Tibial nerve (tissue), 4 donors: ENCODE data around the gene ZNF423. TPM values are rescaled to one million over a fixed set of nuclear protein-coding genes. Genes with fewer than 3 reads are reported as not detected.

Experiments used
- DNase-seq, 2 donors: peaks; one replicate each; pipeline ENCODE4 v3.0.0-alpha.2; 2019; ENCODE audit warnings: low spot score in 2 of 2
- H3K27ac ChIP-seq, 4 donors: fragments of 200-600 bp; sonication (generic) in 3 of 4; one replicate each; pipeline ENCODE4 v1.5.1; 2017 to 2019; ENCODE audit warnings: mild to moderate bottlenecking in 1 of 4
- H3K27me3 ChIP-seq, 2 donors: fragments of 200-600 bp; sonication (generic) in 1 of 2; one replicate each; pipeline versions ENCODE4 v1.5.1 to v1.6.0; 2017 to 2019
- H3K36me3 ChIP-seq, 3 donors: fragments of 200-600 bp; sonication (generic); one replicate each; pipeline ENCODE4 v1.5.1; 2018 to 2019
- H3K4me1 ChIP-seq, 4 donors: fragments of 200-600 bp; sonication (generic) in 3 of 4; one replicate each; pipeline ENCODE4 v1.5.1; 2017 to 2019
- H3K4me3 ChIP-seq, 4 donors: fragments of 200-600 bp; sonication (generic) in 3 of 4; one replicate each; pipeline ENCODE4 v1.5.1; 2017 to 2019; ENCODE audit warnings: mild to moderate bottlenecking in 1 of 4, moderate library complexity in 1 of 4
- H3K9me3 ChIP-seq, 4 donors: fragments of 200-600 bp; sonication (generic) in 3 of 4; one replicate each; pipeline ENCODE4 v1.5.1; 2017 to 2019
- EP300 ChIP-seq, 2 donors: sonication (generic); formaldehyde crosslinking; IDR thresholded peaks; one replicate each; pipeline ENCODE4 v1.6.1; 2017; ENCODE audit warnings: antibody characterized with exemption in 2 of 2, mild to moderate bottlenecking in 1 of 2
- POLR2A ChIP-seq, 2 donors: fragments of 450-650 bp; IDR thresholded peaks; one replicate each; pipeline ENCODE4 v1.6.1; 2017; ENCODE audit warnings: antibody characterized with exemption in 2 of 2, mild to moderate bottlenecking in 2 of 2, moderate library complexity in 2 of 2
- WGBS, 2 donors: methylation state at CpG; one replicate each; pipeline ENCODE4 v1.1.5; 2018; 5-methylcytosine and 5-hydroxymethylcytosine counted together
- total RNA-seq, 4 donors: library from RNA; depleted of rRNA; stranded (reverse); fragments of >200 nt; gene quantifications; one replicate each; pipeline ENCODE4 v1.1.0, GENCODE V29; 2016
- TF ChIP-seq, protein P1 (sequence below), 5 experiments: fragments of 200-600 bp in 3 of 5; fragments of 450-650 bp in 2 of 5; sonication (generic) in 3 of 5; IDR thresholded peaks; one replicate each; pipeline ENCODE4 v1.5.1; 2016 to 2019; ENCODE audit warnings: antibody characterized with exemption in 5 of 5, mild to moderate bottlenecking in 3 of 5, moderate library complexity in 2 of 5

ZNF423 gene
- total RNA-seq, 4 donors from 2014 or later: 15.9 to 20.5 (median 18.5) TPM

DNA sequence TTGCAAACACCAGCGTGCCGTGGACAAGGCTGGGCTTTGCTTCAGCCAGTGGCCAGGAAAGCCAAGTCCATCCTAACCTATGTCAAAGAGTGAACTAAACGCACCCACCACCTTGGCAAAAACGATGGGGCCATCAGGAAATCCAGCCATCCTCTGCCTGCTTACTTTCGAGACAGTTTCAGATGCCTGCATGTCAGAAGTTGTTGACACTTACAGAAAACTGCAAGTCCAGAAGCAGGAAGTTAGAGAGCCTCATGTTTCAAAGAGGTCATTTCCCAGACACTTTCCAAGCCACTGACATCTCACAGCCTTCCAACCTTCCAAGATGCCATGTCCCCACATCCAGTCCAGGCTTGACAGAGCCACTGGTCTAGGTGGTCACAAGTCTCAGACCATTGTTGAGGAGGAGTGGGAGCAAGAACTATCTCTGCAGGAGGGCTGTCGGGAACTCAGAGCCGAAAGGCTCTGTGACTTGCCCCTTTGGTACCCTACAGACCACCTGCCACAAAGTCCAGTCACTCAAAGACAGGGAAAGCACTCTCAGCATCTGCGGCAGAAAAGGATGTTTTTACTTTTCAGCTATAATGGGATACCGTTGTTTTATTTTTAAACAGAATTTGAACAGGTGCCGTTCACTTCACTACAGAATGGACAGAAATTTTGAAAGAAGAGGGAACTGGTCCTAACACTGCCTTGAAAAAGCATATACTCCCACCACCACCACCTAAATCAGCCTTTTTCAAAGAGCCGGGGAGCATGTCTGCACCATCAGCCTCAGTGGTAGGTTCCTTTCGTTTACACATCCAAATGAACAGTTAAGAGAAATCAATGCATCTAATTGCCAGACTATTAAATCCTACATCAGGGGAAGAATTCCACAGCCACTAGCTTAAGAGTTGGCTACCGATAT is 5.1 kb downstream of the ZNF423 start:
- Histone ChIP-seq H3K27ac (no peak overlapping the region), H3K4me3 (no peak overlapping the region)
- no peak for DNase-seq

DNA sequence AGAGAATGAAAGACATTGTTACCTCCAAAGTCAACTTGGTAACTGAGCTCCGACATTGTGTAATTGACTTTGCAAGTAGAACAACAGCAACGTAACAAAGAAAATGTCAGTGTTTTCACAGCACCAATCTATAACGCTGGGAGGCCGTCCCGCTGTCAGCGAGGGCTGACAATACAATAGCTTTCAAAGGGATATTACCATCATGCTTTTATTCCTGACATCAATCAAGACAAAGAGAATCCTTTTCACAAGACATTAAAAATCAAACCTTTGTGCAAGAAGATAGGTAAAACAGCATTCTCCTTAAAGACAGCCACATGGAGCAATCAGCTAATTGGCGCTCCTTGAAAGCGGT is 6.2 kb downstream of the ZNF423 start:
- H3K27me3 ChIP-seq: peaks cover 0 to 19% of the 10 kb centered on the region in 2 donors
- 67 to 72% methylated on average over 8 of the region's 8 CpGs for WGBS, 2 donors
- no peak for TF ChIP-seq POLR2A (IDR thresholded peaks at IDR 0.05)
- TF ChIP-seq, protein P1, sequence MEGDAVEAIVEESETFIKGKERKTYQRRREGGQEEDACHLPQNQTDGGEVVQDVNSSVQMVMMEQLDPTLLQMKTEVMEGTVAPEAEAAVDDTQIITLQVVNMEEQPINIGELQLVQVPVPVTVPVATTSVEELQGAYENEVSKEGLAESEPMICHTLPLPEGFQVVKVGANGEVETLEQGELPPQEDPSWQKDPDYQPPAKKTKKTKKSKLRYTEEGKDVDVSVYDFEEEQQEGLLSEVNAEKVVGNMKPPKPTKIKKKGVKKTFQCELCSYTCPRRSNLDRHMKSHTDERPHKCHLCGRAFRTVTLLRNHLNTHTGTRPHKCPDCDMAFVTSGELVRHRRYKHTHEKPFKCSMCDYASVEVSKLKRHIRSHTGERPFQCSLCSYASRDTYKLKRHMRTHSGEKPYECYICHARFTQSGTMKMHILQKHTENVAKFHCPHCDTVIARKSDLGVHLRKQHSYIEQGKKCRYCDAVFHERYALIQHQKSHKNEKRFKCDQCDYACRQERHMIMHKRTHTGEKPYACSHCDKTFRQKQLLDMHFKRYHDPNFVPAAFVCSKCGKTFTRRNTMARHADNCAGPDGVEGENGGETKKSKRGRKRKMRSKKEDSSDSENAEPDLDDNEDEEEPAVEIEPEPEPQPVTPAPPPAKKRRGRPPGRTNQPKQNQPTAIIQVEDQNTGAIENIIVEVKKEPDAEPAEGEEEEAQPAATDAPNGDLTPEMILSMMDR (IDR thresholded peaks at IDR 0.05): no peak
- no peak for TF ChIP-seq EP300 (IDR thresholded peaks at IDR 0.05)
- no peak overlapping the region for H3K27ac ChIP-seq
- no peaks in the 10 kb centered on the region for H3K36me3 ChIP-seq
- no peak for DNase-seq
- no peak overlapping the region for H3K4me3 ChIP-seq
- peaks cover 0 to 40% (median 11%) of the 10 kb centered on the region in 4 donors for H3K4me1 ChIP-seq
- no peaks in the 10 kb centered on the region for H3K9me3 ChIP-seq

More for the DNA sequence above, 5.1 kb downstream of the ZNF423 start:
- H3K4me1 ChIP-seq: peaks cover 0 to 46% (median 11%) of the 10 kb centered on the region in 4 donors
- peaks cover 0 to 19% of the 10 kb centered on the region in 2 donors for H3K27me3 ChIP-seq
- no peaks in the 10 kb centered on the region for H3K36me3 ChIP-seq
- WGBS, 2 donors: 65 to 67% methylated on average over 13 of the region's 13 CpGs
- no peak for TF ChIP-seq EP300 (IDR thresholded peaks at IDR 0.05)
- no peak for TF ChIP-seq POLR2A (IDR thresholded peaks at IDR 0.05)
- no peaks in the 10 kb centered on the region for H3K9me3 ChIP-seq

DNA sequence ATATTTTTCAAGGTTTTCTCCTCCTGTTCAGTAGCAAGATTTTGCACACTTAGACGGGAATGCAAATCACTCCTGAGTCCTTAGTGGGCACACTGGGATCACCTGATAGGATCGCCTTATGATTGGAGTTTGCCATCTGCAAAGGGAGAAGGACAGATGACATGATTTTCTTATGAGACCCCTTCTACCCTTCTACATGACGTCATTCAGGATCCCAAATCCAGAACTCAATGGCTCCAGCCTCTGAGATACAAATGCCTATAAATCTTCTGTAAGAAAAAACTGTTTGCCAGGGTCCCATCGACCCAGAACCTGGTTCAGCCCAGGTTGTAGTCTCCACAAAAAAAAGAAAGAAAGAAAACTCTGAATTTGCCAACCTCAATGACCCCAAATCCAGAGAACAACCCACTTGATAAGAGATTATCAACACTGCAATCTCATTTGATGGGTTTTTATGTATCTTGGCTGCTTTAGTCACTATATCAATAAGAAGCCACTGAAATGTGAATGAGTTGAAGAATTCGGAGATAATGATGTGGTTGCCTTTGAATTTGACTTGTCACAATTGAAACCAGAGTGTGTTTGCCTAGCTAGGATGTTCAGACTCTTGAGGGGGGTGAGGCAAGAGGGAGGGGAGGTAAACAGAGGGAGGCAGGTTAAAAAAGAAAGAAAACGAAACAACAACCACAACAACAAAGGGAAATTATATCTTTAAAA is 6.7 kb downstream of the ZNF423 start:
- TF ChIP-seq POLR2A (IDR thresholded peaks at IDR 0.05): no peak
- no peak for TF ChIP-seq EP300 (IDR thresholded peaks at IDR 0.05)
- TF ChIP-seq, protein P1 (IDR thresholded peaks at IDR 0.05): no peak
- no peak overlapping the region for H3K4me3 ChIP-seq
- peaks cover 0 to 35% (median 7%) of the 10 kb centered on the region in 4 donors for H3K4me1 ChIP-seq
- no peaks in the 10 kb centered on the region for H3K36me3 ChIP-seq
- H3K27me3 ChIP-seq: peaks cover 0 to 14% of the 10 kb centered on the region in 2 donors
- WGBS, 2 donors: 75 to 80% methylated on average over 6 of the region's 6 CpGs
- no peaks in the 10 kb centered on the region for H3K9me3 ChIP-seq
- DNase-seq: no peak
- H3K27ac ChIP-seq: no peak overlapping the region

DNA sequence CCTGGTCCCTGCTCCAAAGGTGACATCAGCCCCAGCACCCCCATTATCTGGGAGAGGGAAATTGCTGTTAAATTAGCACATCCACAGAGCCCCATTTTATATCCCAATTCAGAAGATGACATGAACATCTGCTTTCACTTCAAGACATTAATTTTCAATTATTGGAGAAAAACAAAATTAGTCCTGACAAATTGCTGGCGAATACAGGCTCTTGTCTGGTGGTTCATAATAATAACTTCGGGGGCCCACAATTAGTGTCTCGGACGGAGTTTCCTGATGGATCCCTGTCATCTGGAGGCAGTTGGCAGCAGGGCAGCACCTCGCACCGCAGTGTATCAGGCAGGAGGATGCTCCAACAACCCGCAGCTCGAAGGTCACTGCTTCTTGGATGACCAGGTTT is 7.4 kb downstream of the ZNF423 start:
- TF ChIP-seq POLR2A (IDR thresholded peaks at IDR 0.05): no peak
- no peak for TF ChIP-seq EP300 (IDR thresholded peaks at IDR 0.05)
- TF ChIP-seq, protein P1 (IDR thresholded peaks at IDR 0.05): no peak
- Histone ChIP-seq H3K9me3 (no peaks in the 10 kb centered on the region), H3K36me3 (no peaks in the 10 kb centered on the region), H3K4me1 (peaks cover 0 to 31% (median 1%) of the 10 kb centered on the region in 4 donors), H3K27me3 (peaks cover 0 to 9% of the 10 kb centered on the region in 2 donors), H3K27ac (no peak overlapping the region), H3K4me3 (no peak overlapping the region)
- DNase-seq: no peak
- 82 to 86% methylated on average over 8 of the region's 8 CpGs for WGBS, 2 donors

DNA sequence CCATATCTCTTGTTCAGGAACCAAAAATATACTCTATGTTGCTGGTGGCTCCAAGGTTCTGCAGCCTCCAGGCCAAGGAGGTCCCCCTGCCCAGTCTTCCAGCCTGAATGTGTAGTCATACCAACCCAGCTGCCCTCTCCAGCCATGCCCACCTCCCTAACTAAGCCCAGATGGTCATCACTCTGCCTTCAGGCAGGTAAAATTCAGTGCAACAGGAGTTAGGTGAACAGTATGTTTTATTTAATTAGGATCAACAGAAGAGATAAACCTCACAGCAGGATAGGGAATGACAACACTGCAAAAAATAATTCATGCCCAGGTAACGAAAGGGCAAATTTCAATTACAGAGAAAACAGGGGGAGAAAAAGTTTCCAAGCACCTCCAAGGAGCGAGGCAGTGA is 9.1 kb downstream of the ZNF423 start:
- peaks cover 0 to 25% (median 0%) of the 10 kb centered on the region in 4 donors for H3K4me1 ChIP-seq
- H3K9me3 ChIP-seq: no peaks in the 10 kb centered on the region
- H3K36me3 ChIP-seq: no peaks in the 10 kb centered on the region
- no peak overlapping the region for H3K4me3 ChIP-seq
- 83 to 89% methylated on average over 2 of the region's 2 CpGs for whole genome bisulfite sequencing, 2 donors
- no peak for DNase-seq
- TF ChIP-seq, protein P1 (IDR thresholded peaks at IDR 0.05): no peak
- no peak overlapping the region for H3K27ac ChIP-seq
- peaks cover 0 to 5% of the 10 kb centered on the region in 2 donors for H3K27me3 ChIP-seq
